GM19397 (cell line): ENCODE results near the gene MMP10.

Source experiments
- ATAC-seq: cut with Tn5 transposase; IDR thresholded peaks from one replicate; pipeline ENCODE4 v1.9.1; 2021; ENCODE audit warnings: mild to moderate bottlenecking, moderate library complexity; ENCODE audit not compliant: unreplicated experiment

Gene MMP10

GRCh38 chr11:102729849-102730815 is 50.3 kb downstream of the MMP10 start:
- no peak for ATAC-seq

GRCh38 chr11:102727890-102728289 is 52.5 kb downstream of the MMP10 start:
- ATAC-seq = no peak

GRCh38 chr11:102724904-102725500 is 55.4 kb downstream of the MMP10 start, which contains the start of gene MMP8:
Gene MMP8 (minus strand): TSS chr11:102724954. CDS start chr11:102724855, 99 bp downstream.
- no peak for ATAC-seq

- ATAC-seq = no peak
Measured at GRCh38 chr11:102722821-102723220, 57.6 kb downstream of the MMP10 start.
